Osteocyte (in vitro differentiated cells): ENCODE data around the gene KLHL2. TPM values are rescaled to one million over a fixed set of nuclear protein-coding genes. Genes with fewer than 3 reads are reported as not detected.

Source experiments
- DNase-seq: peaks from one replicate; pipeline ENCODE4 v3.0.0; 2021; ENCODE audit warnings: mixed read lengths; ENCODE audit not compliant: unreplicated experiment; ENCODE audit errors: extremely low spot score
- H3K27ac Mint-ChIP-seq: one replicate; pipeline ENCODE4 v1.8.0; 2021; ENCODE audit warnings: mild to moderate bottlenecking, mixed read lengths; ENCODE audit not compliant: unreplicated experiment
- H3K27me3 Mint-ChIP-seq: one replicate; pipeline ENCODE4 v1.8.0; 2021; ENCODE audit warnings: mixed read lengths; ENCODE audit not compliant: unreplicated experiment
- H3K36me3 Mint-ChIP-seq: one replicate; pipeline ENCODE4 v1.8.0; 2021; ENCODE audit warnings: mixed read lengths; ENCODE audit not compliant: unreplicated experiment
- H3K4me1 Mint-ChIP-seq: one replicate; pipeline ENCODE4 v1.8.0; 2021; ENCODE audit warnings: mixed read lengths; ENCODE audit not compliant: unreplicated experiment
- H3K4me3 Mint-ChIP-seq: one replicate; pipeline ENCODE4 v1.8.0; 2021; ENCODE audit warnings: mild to moderate bottlenecking, moderate library complexity, mixed read lengths; ENCODE audit not compliant: unreplicated experiment
- H3K9me3 Mint-ChIP-seq: one replicate; pipeline ENCODE4 v1.8.0; 2021; ENCODE audit warnings: mixed read lengths; ENCODE audit not compliant: unreplicated experiment
- total RNA-seq: library from RNA; stranded (reverse); gene quantifications from 2 replicates; pipeline ENCODE4 v1.2.1, GENCODE V29; 2021
- TF ChIP-seq, protein P1 (sequence below): fragments of 200-600 bp; sonication (generic); IDR thresholded peaks from 2 replicates; pipeline ENCODE4 v1.5.0; 2021; ENCODE audit warnings: antibody characterized with exemption, mild to moderate bottlenecking, moderate library complexity

Gene KLHL2
- total RNA-seq, 1 donor from 2014 or later = 19.1 TPM

DNA sequence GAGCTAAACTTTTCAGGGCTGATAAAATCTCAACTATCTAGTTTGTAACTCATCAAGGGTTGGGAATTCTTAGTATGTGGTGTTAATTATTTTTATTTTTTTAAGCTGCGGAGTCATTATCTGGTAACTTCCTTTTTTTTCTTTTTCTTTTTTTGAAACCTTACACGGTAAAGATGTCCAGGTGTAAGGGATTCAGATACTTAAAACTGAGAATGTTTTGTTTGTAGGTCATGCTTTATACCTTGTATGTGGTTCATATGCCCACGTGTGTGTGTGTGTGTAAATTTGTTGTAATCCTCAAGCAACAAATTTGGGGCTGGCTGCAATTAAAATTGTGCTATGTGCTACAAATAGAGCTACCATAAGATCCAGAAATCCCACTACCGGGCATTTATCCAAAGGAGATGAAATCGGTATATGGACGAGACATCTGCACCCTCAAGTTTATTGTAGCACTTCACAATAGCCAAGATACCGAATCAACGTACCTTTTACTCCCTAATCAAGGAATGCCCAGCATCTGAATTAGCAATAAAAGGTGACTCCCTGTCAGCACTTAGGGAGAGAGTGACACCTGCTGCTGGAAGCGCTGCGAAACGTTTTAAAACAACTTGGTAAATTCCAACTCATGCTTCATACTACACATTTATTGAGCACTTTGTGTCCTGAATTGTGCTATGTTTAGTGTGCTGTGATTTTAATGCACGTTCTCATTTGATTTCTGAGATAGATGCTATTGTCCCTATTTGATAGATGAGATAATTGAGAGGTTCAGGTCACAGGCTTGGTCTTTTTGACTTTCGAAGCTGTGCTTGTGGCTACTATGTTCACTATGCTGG is 136.2 kb downstream of the KLHL2 start:
- Mint-ChIP-seq H3K9me3 (no peaks in the 10 kb centered on the region), H3K27me3 (no peaks in the 10 kb centered on the region), H3K4me1 (no peaks in the 10 kb centered on the region), H3K4me3 (no peak overlapping the region), H3K36me3 (peaks cover 23% of the 10 kb centered on the region), H3K27ac (no peak overlapping the region)
- TF ChIP-seq, protein P1, sequence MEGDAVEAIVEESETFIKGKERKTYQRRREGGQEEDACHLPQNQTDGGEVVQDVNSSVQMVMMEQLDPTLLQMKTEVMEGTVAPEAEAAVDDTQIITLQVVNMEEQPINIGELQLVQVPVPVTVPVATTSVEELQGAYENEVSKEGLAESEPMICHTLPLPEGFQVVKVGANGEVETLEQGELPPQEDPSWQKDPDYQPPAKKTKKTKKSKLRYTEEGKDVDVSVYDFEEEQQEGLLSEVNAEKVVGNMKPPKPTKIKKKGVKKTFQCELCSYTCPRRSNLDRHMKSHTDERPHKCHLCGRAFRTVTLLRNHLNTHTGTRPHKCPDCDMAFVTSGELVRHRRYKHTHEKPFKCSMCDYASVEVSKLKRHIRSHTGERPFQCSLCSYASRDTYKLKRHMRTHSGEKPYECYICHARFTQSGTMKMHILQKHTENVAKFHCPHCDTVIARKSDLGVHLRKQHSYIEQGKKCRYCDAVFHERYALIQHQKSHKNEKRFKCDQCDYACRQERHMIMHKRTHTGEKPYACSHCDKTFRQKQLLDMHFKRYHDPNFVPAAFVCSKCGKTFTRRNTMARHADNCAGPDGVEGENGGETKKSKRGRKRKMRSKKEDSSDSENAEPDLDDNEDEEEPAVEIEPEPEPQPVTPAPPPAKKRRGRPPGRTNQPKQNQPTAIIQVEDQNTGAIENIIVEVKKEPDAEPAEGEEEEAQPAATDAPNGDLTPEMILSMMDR = peak; percentile 54
- no peak for DNase-seq

DNA sequence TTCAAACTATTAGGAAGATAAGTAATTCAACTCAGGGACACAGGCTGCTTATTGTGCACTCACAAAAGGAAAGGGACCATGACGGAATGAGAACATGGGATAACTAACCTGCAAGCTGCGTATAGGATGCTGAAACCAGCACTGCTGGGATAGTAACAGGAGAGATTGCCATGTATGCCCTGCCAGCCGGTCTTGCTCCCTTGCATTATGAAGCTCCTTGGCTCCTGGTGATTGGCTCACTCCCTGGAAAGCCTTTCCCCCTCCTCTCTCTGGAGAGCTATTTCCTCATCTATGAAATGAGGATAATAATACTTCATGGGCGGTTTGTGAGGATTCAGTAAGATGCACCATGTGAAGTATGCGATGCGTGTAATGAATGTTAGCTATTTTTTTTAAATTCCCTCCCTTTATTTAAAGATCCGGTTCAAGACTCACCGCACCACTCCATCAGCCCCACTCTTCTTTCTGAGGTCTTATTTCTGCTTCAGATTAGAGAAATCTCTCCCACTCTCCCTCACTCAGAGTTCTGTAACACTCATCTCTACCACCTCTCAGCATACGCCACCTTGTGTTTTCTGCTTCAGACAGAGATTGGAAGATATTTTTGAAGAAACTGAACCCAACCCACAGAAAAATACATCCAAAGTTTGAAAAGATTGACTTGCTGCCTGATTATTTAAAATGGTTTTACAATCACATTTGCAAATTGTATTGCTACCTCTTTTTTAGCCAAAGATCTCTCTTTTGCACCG is 138.5 kb downstream of the KLHL2 start:
- TF ChIP-seq, protein P1 = peak; percentile 45
- no peak for DNase-seq
- Mint-ChIP-seq H3K4me1 (no peaks in the 10 kb centered on the region), H3K27ac (no peak overlapping the region), H3K36me3 (peaks cover 6% of the 10 kb centered on the region), H3K4me3 (no peak overlapping the region), H3K27me3 (no peaks in the 10 kb centered on the region), H3K9me3 (peaks cover 3% of the 10 kb centered on the region)

DNA sequence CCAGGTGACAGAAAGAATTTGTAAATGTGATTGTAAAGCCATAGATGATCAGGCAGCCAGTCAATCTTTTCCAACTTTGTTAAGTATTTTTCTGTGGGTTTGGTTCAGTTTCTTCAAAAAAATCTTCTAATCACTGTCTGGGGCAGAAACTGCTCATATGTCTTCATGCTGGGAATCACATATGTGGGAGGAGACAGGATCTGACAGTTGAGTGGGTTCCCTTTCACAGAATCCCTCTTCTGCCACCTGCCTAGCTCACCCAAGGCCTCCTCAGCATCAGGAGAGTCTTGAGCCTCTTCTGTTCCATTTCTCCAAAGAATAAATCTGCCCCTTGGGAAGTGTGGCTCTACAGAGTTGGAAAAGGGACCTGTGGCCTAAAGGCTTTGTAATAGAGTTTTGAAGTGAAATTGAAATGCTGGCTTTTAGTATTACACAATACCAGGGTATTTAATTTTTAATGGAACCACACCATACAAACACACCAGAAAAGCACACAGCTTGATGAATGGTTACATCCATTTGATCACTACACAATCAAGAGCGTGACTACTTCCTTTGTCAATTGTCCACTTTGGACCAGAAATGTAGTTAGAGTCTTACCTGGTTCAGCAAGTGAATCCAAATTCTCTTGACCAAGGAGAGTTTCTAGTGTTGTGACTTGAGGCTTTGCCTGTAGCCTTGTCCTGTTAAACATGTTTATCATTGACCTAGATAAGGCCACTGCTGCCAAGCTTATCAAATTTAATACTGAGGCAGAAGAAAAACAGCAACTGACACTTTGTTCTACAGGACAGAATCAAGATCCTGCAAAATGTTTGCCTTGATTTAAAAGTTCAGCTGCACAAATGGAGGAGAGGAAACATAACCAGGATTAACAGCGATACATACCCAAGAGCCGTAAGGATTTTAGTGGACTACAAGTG is 140.5 kb downstream of the KLHL2 start:
- Mint-ChIP-seq H3K27ac (no peak overlapping the region), H3K4me3 (no peak overlapping the region), H3K27me3 (no peaks in the 10 kb centered on the region), H3K36me3 (peaks cover 3% of the 10 kb centered on the region), H3K4me1 (peaks cover 3% of the 10 kb centered on the region), H3K9me3 (peaks cover 5% of the 10 kb centered on the region)
- TF ChIP-seq, protein P1 = no peak
- no peak for DNase-seq

DNA sequence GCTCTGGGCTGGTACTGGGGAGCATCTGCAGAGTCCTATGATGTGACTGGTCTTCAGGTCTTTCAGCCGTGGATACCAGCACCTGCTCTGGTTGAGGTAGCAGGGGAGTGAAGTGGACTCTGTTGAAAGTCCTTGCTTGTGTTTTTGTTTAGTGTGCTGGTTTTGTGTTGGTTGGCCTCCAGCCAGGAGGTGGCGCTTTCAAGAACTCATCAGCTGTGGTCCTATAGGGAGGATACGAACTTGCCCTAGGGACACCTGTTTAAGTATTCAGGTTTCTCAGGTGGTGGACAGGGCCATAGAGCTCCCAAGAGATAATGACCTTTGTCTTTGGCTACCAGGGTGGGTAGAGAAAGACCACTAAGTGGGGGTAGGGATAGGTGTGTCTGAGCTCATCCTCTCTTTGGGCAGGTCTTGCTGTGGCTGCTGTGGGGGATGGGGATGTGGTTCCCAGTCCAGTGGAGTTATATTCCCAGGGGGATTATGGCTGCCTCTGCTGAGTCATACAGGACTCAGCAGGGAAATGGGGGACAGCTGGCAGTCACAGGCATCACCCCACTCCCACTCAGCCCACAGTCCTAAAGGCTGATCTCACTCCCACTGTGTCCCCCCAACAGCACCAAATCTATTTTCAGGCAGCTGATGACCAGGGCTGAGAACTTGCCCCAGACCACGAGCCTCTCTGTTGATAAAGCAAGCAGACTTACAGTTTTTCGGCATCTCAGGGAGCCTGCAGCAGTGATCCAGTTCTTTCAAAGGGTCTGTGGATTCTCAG is 144.2 kb downstream of the KLHL2 start:
- no peak for DNase-seq
- H3K27ac Mint-ChIP-seq = no peak overlapping the region
- H3K4me1 Mint-ChIP-seq = peaks cover 5% of the 10 kb centered on the region
- no peaks in the 10 kb centered on the region for H3K27me3 Mint-ChIP-seq
- H3K9me3 Mint-ChIP-seq = peaks cover 5% of the 10 kb centered on the region
- no peaks in the 10 kb centered on the region for H3K36me3 Mint-ChIP-seq
- no peak overlapping the region for H3K4me3 Mint-ChIP-seq
- TF ChIP-seq, protein P1 = no peak
